GM19240 (cell line): ENCODE data around the gene ATP9B.

Experiments used
- DNase-seq: peaks from one replicate; pipeline ENCODE4 v3.0.0; 2011; ENCODE audit warnings: low spot score; ENCODE audit not compliant: insufficient read length

Gene ATP9B

GRCh38 chr18:79426376-79427300 lies 357.4 kb downstream of the ATP9B start:
- DNase-seq = no peak

GRCh38 chr18:79427368-79428225 lies 358.4 kb downstream of the ATP9B start:
- DNase-seq = no peak
